ENCODE data around the gene SLC48A1.

SLC48A1 gene

GRCh38 chr12:47736877-47737676 lies 36.0 kb upstream of the SLC48A1 start:
- no peaks in the 10 kb centered on the region for H3K27me3 ChIP-seq (replicated peaks)
- no peak overlapping the region for H3K4me3 ChIP-seq (ENCODE audit: low read depth, low read length)
- no peaks in the 10 kb centered on the region for H3K36me3 ChIP-seq (replicated peaks)
- no peak for TF ChIP-seq CTCF (IDR thresholded peaks at IDR 0.05; ENCODE audit: low read depth, low read length, missing control alignments)
- DNase-seq = no peak
- in situ Hi-C loops (cut with HindIII; ENCODE audit: low pct_ligation_motif_present, low sequenced_read_pairs) = no loop called here
- H3K27ac ChIP-seq = no peak overlapping the region

GRCh38 chr12:47737936-47738594 lies 35.0 kb upstream of the SLC48A1 start:
- no peak overlapping the region for H3K27ac ChIP-seq

GRCh38 chr12:47739297-47739696 lies 33.7 kb upstream of the SLC48A1 start:
- no peak for TF ChIP-seq CTCF (IDR thresholded peaks at IDR 0.05; ENCODE audit: low read depth, low read length, missing control alignments)
- no peaks in the 10 kb centered on the region for H3K36me3 ChIP-seq (replicated peaks)
- H3K27ac ChIP-seq = no peak overlapping the region
- no peak for DNase-seq
- no peak overlapping the region for H3K4me3 ChIP-seq (ENCODE audit: low read depth, low read length)
- in situ Hi-C loops (cut with HindIII; ENCODE audit: low pct_ligation_motif_present, low sequenced_read_pairs) = no loop called here
- H3K27me3 ChIP-seq (replicated peaks) = no peaks in the 10 kb centered on the region

More at GRCh38 chr12:47737936-47738594, 35.0 kb upstream of the SLC48A1 start:
- Histone ChIP-seq H3K36me3 (replicated peaks) (no peaks in the 10 kb centered on the region), H3K27me3 (replicated peaks) (no peaks in the 10 kb centered on the region), H3K4me3 (ENCODE audit: low read depth, low read length) (no peak overlapping the region)
- in situ Hi-C loops (cut with HindIII; ENCODE audit: low pct_ligation_motif_present, low sequenced_read_pairs) = no loop called here
- DNase-seq = no peak
- TF ChIP-seq CTCF (IDR thresholded peaks at IDR 0.05; ENCODE audit: low read depth, low read length, missing control alignments) = no peak

GRCh38 chr12:47739979-47740378 lies 33.1 kb upstream of the SLC48A1 start:
- Histone ChIP-seq H3K27ac (no peak overlapping the region), H3K36me3 (replicated peaks) (no peaks in the 10 kb centered on the region), H3K27me3 (replicated peaks) (no peaks in the 10 kb centered on the region), H3K4me3 (ENCODE audit: low read depth, low read length) (no peak overlapping the region)
- no peak for TF ChIP-seq CTCF (IDR thresholded peaks at IDR 0.05; ENCODE audit: low read depth, low read length, missing control alignments)
- no peak for DNase-seq
- in situ Hi-C loops (cut with HindIII; ENCODE audit: low pct_ligation_motif_present, low sequenced_read_pairs) = no loop called here

GRCh38 chr12:47740606-47741339 lies 32.3 kb upstream of the SLC48A1 start:
- H3K36me3 ChIP-seq (replicated peaks) = no peaks in the 10 kb centered on the region
- no peak for DNase-seq
- TF ChIP-seq CTCF (IDR thresholded peaks at IDR 0.05; ENCODE audit: low read depth, low read length, missing control alignments) = no peak
- peaks cover 7% of the 10 kb centered on the region for H3K27me3 ChIP-seq (replicated peaks)
- H3K4me3 ChIP-seq (ENCODE audit: low read depth, low read length) = no peak overlapping the region
- H3K27ac ChIP-seq = no peak overlapping the region
- in situ Hi-C loops (cut with HindIII; ENCODE audit: low pct_ligation_motif_present, low sequenced_read_pairs) = no loop called here

All from brain microvascular endothelial cell (primary cell).